PC-3 (cell line): ENCODE measurements around the gene NME4.

Experiments used
- EZH2phosphoT487 ChIP-seq: fragments of 300-600 bp; sonication (generic); IDR thresholded peaks from 2 replicates; pipeline ENCODE4 v1.6.1; 2018; ENCODE audit warnings: mild to moderate bottlenecking, antibody characterized with exemption, low read length, borderline replicate concordance
- TF ChIP-seq, protein P1 (sequence below): fragments of 300-600 bp; sonication (generic); conservative IDR thresholded peaks from 2 replicates; pipeline ENCODE4 v1.5.1; 2017; ENCODE audit warnings: antibody characterized with exemption, low read depth, mild to moderate bottlenecking, low read length

GRCh38 chr16:440627-441026 lies 43.6 kb downstream of the NME4 start:
- TF ChIP-seq, protein P1, sequence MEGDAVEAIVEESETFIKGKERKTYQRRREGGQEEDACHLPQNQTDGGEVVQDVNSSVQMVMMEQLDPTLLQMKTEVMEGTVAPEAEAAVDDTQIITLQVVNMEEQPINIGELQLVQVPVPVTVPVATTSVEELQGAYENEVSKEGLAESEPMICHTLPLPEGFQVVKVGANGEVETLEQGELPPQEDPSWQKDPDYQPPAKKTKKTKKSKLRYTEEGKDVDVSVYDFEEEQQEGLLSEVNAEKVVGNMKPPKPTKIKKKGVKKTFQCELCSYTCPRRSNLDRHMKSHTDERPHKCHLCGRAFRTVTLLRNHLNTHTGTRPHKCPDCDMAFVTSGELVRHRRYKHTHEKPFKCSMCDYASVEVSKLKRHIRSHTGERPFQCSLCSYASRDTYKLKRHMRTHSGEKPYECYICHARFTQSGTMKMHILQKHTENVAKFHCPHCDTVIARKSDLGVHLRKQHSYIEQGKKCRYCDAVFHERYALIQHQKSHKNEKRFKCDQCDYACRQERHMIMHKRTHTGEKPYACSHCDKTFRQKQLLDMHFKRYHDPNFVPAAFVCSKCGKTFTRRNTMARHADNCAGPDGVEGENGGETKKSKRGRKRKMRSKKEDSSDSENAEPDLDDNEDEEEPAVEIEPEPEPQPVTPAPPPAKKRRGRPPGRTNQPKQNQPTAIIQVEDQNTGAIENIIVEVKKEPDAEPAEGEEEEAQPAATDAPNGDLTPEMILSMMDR = no peak
- no peak for TF ChIP-seq EZH2phosphoT487
